NCI-H446 (cell line): ENCODE results near the gene CCNI2.
"Not testable (repeated sequence)": the region's sequence is repeated elsewhere in the genome, so short reads cannot be mapped to it uniquely, and the experiment has no call there.

ENCODE experiments used
- DNase-seq, 2 experiments: peaks; one replicate each; lab custom pipeline; 2025; lab: John Stamatoyannopoulos, UW

Gene CCNI2

GRCh38 chr5:132781029-132781428 is 33.8 kb downstream of the CCNI2 start:
- DNase-seq = no peak

- no peak for DNase-seq
Measured at GRCh38 chr5:132782101-132782500, 34.9 kb downstream of the CCNI2 start.

- no peak for DNase-seq
Measured at GRCh38 chr5:132785365-132785764, 38.1 kb downstream of the CCNI2 start.

GRCh38 chr5:132785864-132786263 is 38.6 kb downstream of the CCNI2 start:
- no peak for DNase-seq

GRCh38 chr5:132787076-132787475 is 39.9 kb downstream of the CCNI2 start:
- no peak for DNase-seq

GRCh38 chr5:132788508-132788907 is 41.3 kb downstream of the CCNI2 start:
- no peak for DNase-seq

- DNase-seq = peak in 1 of 2 experiments; percentile 21
Measured at GRCh38 chr5:132788990-132789886, 42.0 kb downstream of the CCNI2 start.

GRCh38 chr5:132790201-132790865 is 43.1 kb downstream of the CCNI2 start:
- DNase-seq = no peak

GRCh38 chr5:132791026-132791425 is 43.8 kb downstream of the CCNI2 start:
- DNase-seq = no peak

- peak in 1 of 2 experiments; percentile 35 for DNase-seq
Measured at GRCh38 chr5:132797651-132798050, 50.4 kb downstream of the CCNI2 start.

GRCh38 chr5:132799392-132799791 is 52.2 kb downstream of the CCNI2 start:
- no peak for DNase-seq

- no peak for DNase-seq
Measured at GRCh38 chr5:132800545-132800944, 53.3 kb downstream of the CCNI2 start.

GRCh38 chr5:132802044-132802684 is 54.9 kb downstream of the CCNI2 start:
- no peak for DNase-seq

- DNase-seq = not testable (repeated sequence)
Measured at GRCh38 chr5:132802685-132803066, 55.5 kb downstream of the CCNI2 start.
